Adrenal gland (tissue), 5 donors: ENCODE data around the gene FGF14.

Experiments
- CTCF ChIP-seq, 6 experiments: fragments of 450-650 bp in 4 of 6; fragments of 200-600 bp in 2 of 6; sonication (generic) in 1 of 6; IDR thresholded peaks; 1 replicate in 5 of 6; 2 replicates in 1 of 6; pipeline versions ENCODE4 v1.5.1 to v1.8.0; 2016 to 2021; ENCODE audit warnings: antibody characterized with exemption in 6 of 6, mild to moderate bottlenecking in 2 of 6, moderate library complexity in 1 of 6
- POLR2A ChIP-seq, 2 donors: fragments of 450-650 bp; IDR thresholded peaks; one replicate each; pipeline ENCODE4 v1.6.1; 2017; ENCODE audit warnings: antibody characterized with exemption in 2 of 2, mild to moderate bottlenecking in 2 of 2, moderate library complexity in 1 of 2
- donor health status: DM: no; HTN: no; CAD: no.

- TF ChIP-seq CTCF (IDR thresholded peaks at IDR 0.05) (no peak), POLR2A (IDR thresholded peaks at IDR 0.05) (no peak)
Measured at GRCh38 chr13:101925731-101926130, 476.1 kb downstream of the FGF14 start.
